Measurements from ENCODE around the gene CUL4A.
"Not testable (repeated sequence)": the region's sequence is repeated elsewhere in the genome, so short reads cannot be mapped to it uniquely, and the experiment has no call there.

The CUL4A gene

GRCh38 chr13:113233101-113233500 lies 23.7 kb downstream of the CUL4A start:
- ATAC-seq (ENCODE audit: insufficient read depth, low read depth) (no peak), DNase-seq (no peak)
- Histone ChIP-seq H3K4me3 (ENCODE audit: low read depth in 1 of 2, low read length in 2 of 2) (no peak overlapping the region), H3K79me2 (ENCODE audit: insufficient read depth, low read length) (0 out of 2 replicates have a peak, but pooled peaks cover under 1% of the 10 kb centered on the region), H3K4me2 (ENCODE audit: insufficient read depth, low read length) (no peak overlapping the region), H3K27me3 (ENCODE audit: insufficient read depth, low read length, poor library complexity) (no peaks in the 10 kb centered on the region), H3K27ac (ENCODE audit: low read length) (no peak overlapping the region), H4K20me1 (ENCODE audit: insufficient read depth, low read length) (peaks cover 15% of the 10 kb centered on the region), H2AFZ (ENCODE audit: low read depth, low read length) (no peak overlapping the region), H3K9me3 (ENCODE audit: insufficient read depth, low read length, severe bottlenecking) (no peaks in the 10 kb centered on the region), H3K9ac (ENCODE audit: low read depth, low read length) (no peak overlapping the region), H3K4me1 (ENCODE audit: insufficient read depth, low read length) (no peaks in the 10 kb centered on the region), H3K36me3 (ENCODE audit: insufficient read depth, low read length) (peaks cover 82% of the 10 kb centered on the region)
- TF ChIP-seq EZH2 (IDR thresholded peaks at IDR 0.05; ENCODE audit: borderline replicate concordance, low read depth, low read length, severe bottlenecking): no peak
- TF ChIP-seq CTCF (IDR thresholded peaks at IDR 0.05; ENCODE audit: borderline replicate concordance, extremely low read depth, low read length, poor library complexity, severe bottlenecking): no peak

GRCh38 chr13:113238536-113238935 lies 29.1 kb downstream of the CUL4A start:
- H3K36me3 ChIP-seq (ENCODE audit: insufficient read depth, low read length): peaks cover 75% of the 10 kb centered on the region
- H3K4me2 ChIP-seq (ENCODE audit: insufficient read depth, low read length): no peak overlapping the region
- H3K27me3 ChIP-seq (ENCODE audit: insufficient read depth, low read length, poor library complexity): no peaks in the 10 kb centered on the region
- no peak overlapping the region for H3K9ac ChIP-seq (ENCODE audit: low read depth, low read length)
- DNase-seq (no peak), ATAC-seq (ENCODE audit: insufficient read depth, low read depth) (no peak)
- H3K27ac ChIP-seq (ENCODE audit: low read length): no peak overlapping the region
- peaks cover 8% of the 10 kb centered on the region for H4K20me1 ChIP-seq (ENCODE audit: insufficient read depth, low read length)
- TF ChIP-seq CTCF (IDR thresholded peaks at IDR 0.05; ENCODE audit: borderline replicate concordance, extremely low read depth, low read length, poor library complexity, severe bottlenecking) (no peak), EZH2 (IDR thresholded peaks at IDR 0.05; ENCODE audit: borderline replicate concordance, low read depth, low read length, severe bottlenecking) (no peak)
- H3K4me1 ChIP-seq (ENCODE audit: insufficient read depth, low read length): no peaks in the 10 kb centered on the region
- H3K9me3 ChIP-seq (ENCODE audit: insufficient read depth, low read length, severe bottlenecking): no peaks in the 10 kb centered on the region
- no peaks in the 10 kb centered on the region for H3K79me2 ChIP-seq (ENCODE audit: insufficient read depth, low read length)
- H2AFZ ChIP-seq (ENCODE audit: low read depth, low read length): no peak overlapping the region
- H3K4me3 ChIP-seq (ENCODE audit: low read depth in 1 of 2, low read length in 2 of 2): no peak overlapping the region

- TF ChIP-seq CTCF (IDR thresholded peaks at IDR 0.05; ENCODE audit: borderline replicate concordance, extremely low read depth, low read length, poor library complexity, severe bottlenecking) (no peak), EZH2 (IDR thresholded peaks at IDR 0.05; ENCODE audit: borderline replicate concordance, low read depth, low read length, severe bottlenecking) (no peak)
Measured at GRCh38 chr13:113239357-113239756, 29.9 kb downstream of the CUL4A start.

GRCh38 chr13:113239986-113240385 lies 30.6 kb downstream of the CUL4A start:
- Histone ChIP-seq H3K36me3 (ENCODE audit: insufficient read depth, low read length) (peaks cover 79% of the 10 kb centered on the region), H3K9ac (ENCODE audit: low read depth, low read length) (no peak overlapping the region), H3K4me3 (ENCODE audit: low read depth in 1 of 2, low read length in 2 of 2) (no peak overlapping the region), H3K79me2 (ENCODE audit: insufficient read depth, low read length) (no peaks in the 10 kb centered on the region), H2AFZ (ENCODE audit: low read depth, low read length) (no peak overlapping the region), H3K27ac (ENCODE audit: low read length) (no peak overlapping the region), H3K9me3 (ENCODE audit: insufficient read depth, low read length, severe bottlenecking) (no peaks in the 10 kb centered on the region), H3K4me2 (ENCODE audit: insufficient read depth, low read length) (no peak overlapping the region), H4K20me1 (ENCODE audit: insufficient read depth, low read length) (peaks cover 4% of the 10 kb centered on the region; the same call in 1 of the 2 replicates), H3K4me1 (ENCODE audit: insufficient read depth, low read length) (no peaks in the 10 kb centered on the region), H3K27me3 (ENCODE audit: insufficient read depth, low read length, poor library complexity) (no peaks in the 10 kb centered on the region)
- DNase-seq: no peak
- ATAC-seq (ENCODE audit: insufficient read depth, low read depth): no peak
- TF ChIP-seq EZH2 (IDR thresholded peaks at IDR 0.05; ENCODE audit: borderline replicate concordance, low read depth, low read length, severe bottlenecking) (no peak), CTCF (IDR thresholded peaks at IDR 0.05; ENCODE audit: borderline replicate concordance, extremely low read depth, low read length, poor library complexity, severe bottlenecking) (no peak)

More at GRCh38 chr13:113239357-113239756, 29.9 kb downstream of the CUL4A start:
- Histone ChIP-seq H3K27me3 (ENCODE audit: insufficient read depth, low read length, poor library complexity) (no peaks in the 10 kb centered on the region), H3K4me1 (ENCODE audit: insufficient read depth, low read length) (no peaks in the 10 kb centered on the region), H2AFZ (ENCODE audit: low read depth, low read length) (no peak overlapping the region), H4K20me1 (ENCODE audit: insufficient read depth, low read length) (peaks cover 7% of the 10 kb centered on the region), H3K4me2 (ENCODE audit: insufficient read depth, low read length) (no peak overlapping the region), H3K36me3 (ENCODE audit: insufficient read depth, low read length) (peaks cover 79% of the 10 kb centered on the region), H3K27ac (ENCODE audit: low read length) (no peak overlapping the region), H3K9me3 (ENCODE audit: insufficient read depth, low read length, severe bottlenecking) (no peaks in the 10 kb centered on the region), H3K4me3 (ENCODE audit: low read depth in 1 of 2, low read length in 2 of 2) (no peak overlapping the region), H3K79me2 (ENCODE audit: insufficient read depth, low read length) (no peaks in the 10 kb centered on the region), H3K9ac (ENCODE audit: low read depth, low read length) (no peak overlapping the region)
- DNase-seq (no peak), ATAC-seq (ENCODE audit: insufficient read depth, low read depth) (no peak)

GRCh38 chr13:113241623-113242022 lies 32.2 kb downstream of the CUL4A start:
- H3K9ac ChIP-seq (ENCODE audit: low read depth, low read length); H2AFZ ChIP-seq (ENCODE audit: low read depth, low read length); H3K27me3 ChIP-seq (ENCODE audit: insufficient read depth, low read length, poor library complexity); H3K4me1 ChIP-seq (ENCODE audit: insufficient read depth, low read length); ATAC-seq (ENCODE audit: insufficient read depth, low read depth); H3K4me2 ChIP-seq (ENCODE audit: insufficient read depth, low read length); H3K9me3 ChIP-seq (ENCODE audit: insufficient read depth, low read length, severe bottlenecking); DNase-seq; H4K20me1 ChIP-seq (ENCODE audit: insufficient read depth, low read length); H3K27ac ChIP-seq (ENCODE audit: low read length); H3K4me3 ChIP-seq (ENCODE audit: low read depth in 1 of 2, low read length in 2 of 2); H3K79me2 ChIP-seq (ENCODE audit: insufficient read depth, low read length): not testable (repeated sequence)
- peaks cover 84% of the 10 kb centered on the region for H3K36me3 ChIP-seq (ENCODE audit: insufficient read depth, low read length)

Measured in DND-41 (cell line).